ENCODE measurements around the gene FBXO42. TPM values are rescaled to one million over a fixed set of nuclear protein-coding genes. Genes with fewer than 3 reads are reported as not detected.

FBXO42 gene
- total and polyA plus RNA-seq, 9 of the 15 experiments (the other 6 are each of a cell fraction or from before 2014, with no cell fraction given), result 7.2 to 24.8 (median 17.4) TPM

- in situ Hi-C loops (cut with MboI), result no loop called here
- peaks cover 6% of the 10 kb centered on the region; the same call in 1 of the 3 replicates for H3K79me2 ChIP-seq (ENCODE audit: control insufficient read depth, insufficient read depth, low read length)
- 41% methylated on average over 3 of the region's 3 CpGs for WGBS (ENCODE audit: insufficient coverage, low coverage, missing lambda C conversion rate)
- no peak overlapping the region for H3K4me2 ChIP-seq (ENCODE audit: insufficient read depth, low read length)
- no TSS peak for BruUV-seq (replicated peaks)
- H2AFZ ChIP-seq (ENCODE audit: low read depth, low read length), result no peak overlapping the region
- no peak overlapping the region for H3K4me3 ChIP-seq
- POLR2A ChIA-PET, result interaction anchor here (0.6 to 1.4 kb wide), 2 partner anchors 8 to 58 kb away, joined by 3 read pairs; no protein-coding TSS in a partner anchor
- no peaks in the 10 kb centered on the region for H4K20me1 ChIP-seq (replicated peaks; ENCODE audit: control insufficient read depth, insufficient read depth, low read length)
- H3K36me3 ChIP-seq (ENCODE audit: control insufficient read depth, insufficient read depth, low read length), result peaks cover 70% of the 10 kb centered on the region
- H3K27ac ChIP-seq (ENCODE audit: extremely low read depth, low read depth, low read length), result 0 out of 3 replicates have a peak overlapping the region, but pooled peaks have one; percentile 20
- FAIRE-seq (no peak), ATAC-seq (no peak), DNase-seq (ENCODE audit: extremely low read depth in 1 of 4, low spot score in 3 of 4) (no peak)
- CTCF ChIA-PET (ENCODE audit: low intra/inter-chr PET ratio), result no interaction called here
- H3K27me3 ChIP-seq (ENCODE audit: control insufficient read depth in 2 of 2, insufficient read depth in 2 of 2, low read length in 2 of 2), result no peaks in the 10 kb centered on the region
- intact Hi-C loops (cut with micrococcal nuclease), result loop anchor here (5.0 kb wide), 1 partner anchor 103 kb away; the partner anchor contains the start of gene FBXO42
- H3K9me1 ChIP-seq (ENCODE audit: control insufficient read depth, insufficient read depth, low read length), result peaks cover 7% of the 10 kb centered on the region
- no peaks in the 10 kb centered on the region for H3K9me3 ChIP-seq (replicated peaks; ENCODE audit: control insufficient read depth, insufficient read depth, low read depth, low read length)
- no peak overlapping the region for H3K9ac ChIP-seq (ENCODE audit: insufficient read depth in 1 of 2, low read depth in 2 of 2, low read length in 2 of 2)
- peaks cover 8 to 32% of the 10 kb centered on the region in 2 experiments for H3K4me1 ChIP-seq (replicated peaks in 1 of 2; ENCODE audit: control insufficient read depth in 2 of 2, insufficient read depth in 2 of 2, low read length in 2 of 2)
- TF ChIP-seq SRF (CRISPR knock-in tag; IDR thresholded peaks at IDR 0.05) (peak in 1 of 2 experiments; percentile 81; a peak in 2 of 4 replicates), KLF6 (CRISPR knock-in tag; IDR thresholded peaks at IDR 0.05; ENCODE audit: borderline replicate concordance) (no peak), ARNT (IDR thresholded peaks at IDR 0.05) (peak in 1 of 2 experiments; percentile 17; a peak in 1 of 4 replicates), CHD4 (IDR thresholded peaks at IDR 0.05; ENCODE audit: insufficient read depth, insufficient replicate concordance, low read depth, low read length, poor library complexity, severe bottlenecking) (no peak), MEF2D (tag; conservative IDR thresholded peaks at IDR 0.05; ENCODE audit: low read depth) (0 out of 2 replicates have a peak, but pooled peaks have one; percentile 23), CEBPG (CRISPR knock-in tag; IDR thresholded peaks at IDR 0.05) (no peak), CEBPG (tag; conservative IDR thresholded peaks at IDR 0.05 in 1 of 2, IDR thresholded peaks at IDR 0.05 in 1 of 2) (peak; percentile 55 to 86; a peak in 3 of 4 replicates), CCAR2 (IDR thresholded peaks at IDR 0.05; ENCODE audit: low read depth, low read length) (no peak), MXI1 (IDR thresholded peaks at IDR 0.05; ENCODE audit: low read depth, low read length) (no peak), ATF2 (CRISPR knock-in tag; IDR thresholded peaks at IDR 0.05) (no peak), HNRNPK (IDR thresholded peaks at IDR 0.05; ENCODE audit: low read depth, low read length, poor library complexity, severe bottlenecking) (no peak), FOXM1 (IDR thresholded peaks at IDR 0.05; ENCODE audit: low read depth) (no peak), FOXM1 (CRISPR knock-in tag; IDR thresholded peaks at IDR 0.05; ENCODE audit: low read depth) (no peak), SP2 (IDR thresholded peaks at IDR 0.05; ENCODE audit: extremely low read depth, low read depth, low read length, poor library complexity, severe bottlenecking) (no peak), CEBPB (tag; IDR thresholded peaks at IDR 0.05) (peak; percentile 71), DACH1 (IDR thresholded peaks at IDR 0.05; ENCODE audit: partially characterized antibody) (no peak)
Measured at GRCh38 chr1:16249596-16250241, 102.6 kb downstream of the FBXO42 start.

Data from K562 (cell line).